ENCODE data around the gene IFI30.

Gene IFI30

DNA sequence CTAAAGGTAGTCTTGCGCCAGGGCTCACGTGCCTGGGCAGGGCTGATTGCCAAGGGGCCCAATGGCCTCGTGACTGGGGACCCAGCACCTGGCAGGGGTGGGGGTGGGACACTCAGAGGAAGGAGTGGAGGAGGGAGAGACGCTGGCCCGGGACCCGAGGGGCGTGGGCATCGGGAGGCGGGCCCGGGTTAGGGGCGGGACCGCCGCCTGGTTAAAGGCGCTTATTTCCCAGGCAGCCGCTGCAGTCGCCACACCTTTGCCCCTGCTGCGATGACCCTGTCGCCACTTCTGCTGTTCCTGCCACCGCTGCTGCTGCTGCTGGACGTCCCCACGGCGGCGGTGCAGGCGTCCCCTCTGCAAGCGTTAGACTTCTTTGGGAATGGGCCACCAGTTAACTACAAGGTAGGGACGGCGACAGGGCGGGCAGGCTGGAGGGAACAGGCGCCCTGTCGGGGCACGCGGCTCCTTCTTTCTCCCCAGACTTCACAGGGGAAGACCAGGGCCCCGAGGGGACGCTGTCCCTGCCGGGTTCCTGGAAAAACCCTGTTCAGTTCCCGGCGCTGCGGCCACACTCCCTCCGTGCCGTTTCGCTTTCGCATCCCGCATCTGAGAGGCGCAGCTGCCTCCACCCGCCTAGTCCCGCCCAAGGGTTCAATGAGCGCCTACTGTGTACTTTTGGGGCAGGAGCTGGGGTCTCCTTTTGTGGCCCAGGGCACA is at the start of gene IFI30:
Gene IFI30, plus strand, starts transcription at position 242 of the 717 bp plus-strand sequence. Its CDS starts 29 bp downstream, at position 271.
- DNase-seq (ENCODE audit: low read depth), result peak; percentile 52

DNA sequence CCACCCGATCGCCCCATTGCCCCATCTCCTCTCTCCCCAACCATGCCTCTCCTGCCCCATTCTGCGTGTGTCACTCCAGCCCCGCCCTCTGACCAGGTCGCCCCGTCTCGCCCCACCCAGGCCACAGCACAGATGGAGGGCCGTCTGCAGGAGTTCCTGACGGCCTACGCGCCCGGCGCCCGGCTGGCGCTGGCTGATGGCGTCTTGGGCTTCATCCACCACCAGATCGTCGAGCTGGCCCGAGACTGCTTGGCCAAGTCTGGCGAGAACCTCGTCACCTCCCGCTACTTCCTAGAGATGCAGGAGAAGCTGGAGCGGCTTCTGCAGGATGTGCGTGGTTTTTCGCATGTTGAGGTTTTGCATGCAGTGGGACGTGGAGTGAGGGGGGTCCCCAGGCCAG is 49.8 kb upstream of the IFI30 start:
- no peak for DNase-seq (ENCODE audit: low read depth)

DNA sequence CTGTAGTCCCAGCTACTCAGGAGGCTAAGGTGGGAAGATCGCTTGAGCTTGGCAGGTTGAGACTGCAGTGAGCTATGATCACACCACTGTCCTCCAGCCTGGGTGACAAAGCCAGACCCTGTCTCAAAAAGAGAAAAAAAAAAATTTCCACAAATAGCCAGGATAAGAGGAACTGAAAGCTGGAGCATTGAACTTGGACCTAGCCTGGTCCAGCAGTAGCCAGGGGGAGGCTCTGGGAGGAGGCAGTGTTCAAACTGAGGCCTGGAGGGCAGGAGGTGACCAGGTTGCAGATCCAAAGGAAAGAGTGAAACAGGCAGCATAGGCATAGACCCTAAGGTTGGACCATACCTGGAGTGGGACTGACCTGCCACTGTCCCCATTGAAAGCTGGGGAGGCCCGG is 47.5 kb upstream of the IFI30 start:
- DNase-seq (ENCODE audit: low read depth), result no peak

DNA sequence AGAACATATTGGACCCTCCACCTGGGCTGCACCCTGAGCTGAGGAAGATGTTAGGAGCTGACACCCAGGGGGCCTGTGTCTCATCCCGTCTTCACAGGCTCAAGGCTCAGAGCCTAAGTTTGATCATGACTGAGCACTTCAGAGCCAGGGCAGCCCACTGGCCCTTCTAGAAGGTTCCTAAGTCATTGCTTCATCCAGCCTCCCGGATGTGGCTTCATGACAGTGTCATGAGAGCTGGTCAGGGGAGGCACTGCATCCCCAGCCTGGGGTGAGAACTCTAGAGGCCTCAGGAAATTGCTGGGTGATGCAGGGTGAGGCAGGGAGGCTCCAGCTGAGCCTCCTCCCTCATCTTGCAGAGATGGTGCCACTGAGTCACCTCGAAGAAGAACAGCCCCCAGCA is 45.6 kb upstream of the IFI30 start:
- no peak for DNase-seq (ENCODE audit: low read depth)

DNA sequence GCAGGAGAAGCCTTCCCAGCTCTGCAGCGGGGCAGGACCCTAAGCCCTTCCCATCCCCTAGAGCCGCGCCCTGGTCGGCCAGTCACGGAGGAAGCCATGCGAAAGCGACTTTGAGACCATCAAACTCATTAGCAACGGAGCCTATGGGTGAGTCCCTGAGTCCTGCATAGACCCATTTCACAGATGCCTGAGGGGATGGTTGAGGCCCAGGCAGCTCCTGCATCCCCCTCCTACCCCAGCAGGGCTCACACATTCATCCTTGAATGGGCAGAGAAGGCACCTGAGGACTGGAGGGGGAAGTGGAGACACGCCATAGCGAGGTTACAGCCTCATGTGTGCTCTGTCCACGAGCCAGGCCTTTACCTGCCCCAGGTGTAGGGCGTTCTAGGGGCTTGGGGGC is 44.8 kb upstream of the IFI30 start:
- DNase-seq (ENCODE audit: low read depth), result no peak

DNA sequence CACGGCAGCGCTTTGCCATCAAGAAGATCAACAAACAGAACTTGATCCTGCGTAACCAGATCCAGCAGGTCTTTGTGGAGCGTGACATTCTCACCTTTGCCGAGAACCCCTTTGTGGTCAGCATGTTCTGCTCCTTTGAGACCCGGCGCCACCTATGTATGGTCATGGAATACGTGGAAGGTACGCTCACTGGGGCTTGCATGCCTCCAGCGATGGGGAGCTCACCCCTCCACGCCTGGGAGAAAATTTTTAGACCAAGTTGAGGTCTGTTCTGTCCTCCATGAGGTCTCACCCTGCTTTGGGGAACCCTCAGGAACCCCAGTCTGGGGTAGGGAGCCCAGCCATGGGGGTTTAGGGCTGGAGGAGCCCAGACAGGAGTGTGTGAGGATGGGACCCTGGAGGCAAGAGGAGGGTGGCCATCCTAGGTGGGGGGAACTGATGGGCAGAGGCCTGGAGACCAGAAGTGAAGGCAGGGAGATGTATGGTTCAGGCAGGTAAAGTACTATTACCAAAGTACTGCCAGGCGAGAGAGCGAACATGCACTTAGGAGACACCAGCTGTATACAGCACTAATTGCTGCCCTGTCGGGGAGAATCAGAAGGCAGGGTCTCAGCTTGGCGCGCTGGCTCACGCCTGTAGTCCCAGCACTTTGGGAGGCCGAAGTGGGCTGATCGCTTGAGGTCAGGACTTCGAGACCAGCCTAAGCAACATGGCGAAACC is 42.9 kb upstream of the IFI30 start:
- DNase-seq (ENCODE audit: low read depth), result no peak

DNA sequence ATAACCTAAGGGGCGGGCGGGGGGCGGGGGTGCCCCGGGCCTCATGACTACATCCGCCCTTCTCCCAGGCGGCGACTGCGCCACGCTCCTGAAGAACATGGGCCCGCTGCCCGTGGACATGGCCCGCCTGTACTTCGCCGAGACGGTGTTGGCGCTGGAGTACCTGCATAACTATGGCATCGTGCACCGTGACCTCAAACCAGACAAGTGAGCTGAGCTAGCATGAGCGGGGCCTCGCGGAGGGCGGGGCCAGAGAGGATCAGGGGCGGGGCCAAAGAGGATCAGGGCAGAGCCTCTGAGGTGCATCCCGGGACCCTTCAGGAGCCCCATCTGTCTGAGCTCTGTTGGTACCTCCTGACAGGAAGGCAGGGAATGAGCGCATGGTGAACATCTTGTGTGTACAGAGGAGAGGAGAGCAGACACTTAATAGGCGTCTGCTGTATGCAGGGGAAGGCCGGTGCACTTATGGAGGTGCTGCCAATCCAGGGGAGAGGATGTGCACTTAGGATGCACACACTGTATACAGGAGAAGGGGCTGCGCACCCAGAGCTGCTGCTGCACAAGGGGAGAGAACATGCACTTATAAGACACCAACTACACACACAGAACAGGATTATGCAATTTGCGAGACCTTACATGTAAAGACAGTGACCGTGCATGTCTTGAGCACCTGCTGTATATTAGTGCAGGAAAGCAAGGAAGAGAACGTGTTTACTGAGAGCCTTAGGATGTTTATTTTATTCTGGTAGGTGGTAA is 41.6 kb upstream of the IFI30 start:
- no peak for DNase-seq (ENCODE audit: low read depth)

DNA sequence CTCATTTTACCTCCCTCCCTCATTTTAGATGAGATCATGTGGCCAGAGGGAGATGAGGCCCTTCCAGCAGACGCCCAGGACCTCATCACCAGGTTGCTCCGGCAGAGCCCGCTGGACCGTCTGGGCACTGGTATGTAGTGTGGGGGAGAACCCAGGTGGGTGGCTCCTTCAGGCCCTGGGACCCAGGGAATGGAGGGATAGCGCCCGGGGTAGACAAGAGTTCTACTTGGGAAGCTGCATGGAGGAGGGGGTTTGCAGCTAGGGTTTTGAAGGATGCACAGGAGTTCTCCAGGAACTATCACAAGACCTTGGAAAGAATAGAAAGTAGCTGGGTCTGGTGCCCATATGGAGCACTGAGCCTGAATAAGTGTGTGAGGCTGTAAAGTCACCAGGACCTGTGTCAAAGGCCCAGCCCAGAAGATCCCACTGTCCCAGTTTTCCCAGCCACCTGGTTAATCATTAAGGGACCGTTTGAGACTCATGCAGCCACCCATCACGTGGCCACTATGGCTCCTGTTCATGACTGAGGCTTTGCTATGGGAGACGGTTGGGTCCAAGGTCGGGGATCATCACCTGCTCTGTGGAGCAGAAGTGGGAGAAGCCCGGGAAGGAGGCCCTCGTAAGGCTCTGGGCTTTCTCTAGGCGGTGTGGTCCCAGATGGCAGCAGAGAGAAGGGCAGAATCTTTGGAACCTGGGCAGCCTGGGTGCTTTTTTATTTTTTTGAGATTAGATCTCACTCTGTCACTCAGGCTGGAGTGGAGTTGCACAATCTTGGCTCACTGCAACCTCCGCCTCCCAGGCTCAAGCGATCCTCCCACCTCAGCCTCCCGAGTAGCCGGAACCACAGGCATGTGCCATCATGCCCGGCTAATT is 37.7 kb upstream of the IFI30 start:
- no peak for DNase-seq (ENCODE audit: low read depth)

DNA sequence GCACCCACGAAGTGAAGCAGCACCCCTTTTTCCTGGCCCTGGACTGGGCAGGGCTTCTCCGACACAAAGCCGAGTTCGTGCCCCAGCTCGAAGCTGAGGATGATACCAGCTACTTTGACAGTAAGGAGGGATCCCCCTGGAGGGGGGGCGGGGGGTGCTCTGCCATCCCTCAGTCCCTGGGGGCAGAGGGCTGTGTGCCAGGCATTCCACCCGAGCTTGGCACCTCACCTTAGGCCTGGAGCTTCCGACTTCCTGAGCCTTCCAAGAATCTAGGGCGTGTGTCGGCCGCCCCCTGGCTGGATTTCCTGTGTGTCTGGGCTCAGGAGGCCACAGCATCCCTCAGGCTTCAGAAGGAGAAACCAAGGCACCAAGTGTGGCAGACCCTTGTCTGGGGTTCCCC is 36.4 kb upstream of the IFI30 start:
- no peak for DNase-seq (ENCODE audit: low read depth)

DNA sequence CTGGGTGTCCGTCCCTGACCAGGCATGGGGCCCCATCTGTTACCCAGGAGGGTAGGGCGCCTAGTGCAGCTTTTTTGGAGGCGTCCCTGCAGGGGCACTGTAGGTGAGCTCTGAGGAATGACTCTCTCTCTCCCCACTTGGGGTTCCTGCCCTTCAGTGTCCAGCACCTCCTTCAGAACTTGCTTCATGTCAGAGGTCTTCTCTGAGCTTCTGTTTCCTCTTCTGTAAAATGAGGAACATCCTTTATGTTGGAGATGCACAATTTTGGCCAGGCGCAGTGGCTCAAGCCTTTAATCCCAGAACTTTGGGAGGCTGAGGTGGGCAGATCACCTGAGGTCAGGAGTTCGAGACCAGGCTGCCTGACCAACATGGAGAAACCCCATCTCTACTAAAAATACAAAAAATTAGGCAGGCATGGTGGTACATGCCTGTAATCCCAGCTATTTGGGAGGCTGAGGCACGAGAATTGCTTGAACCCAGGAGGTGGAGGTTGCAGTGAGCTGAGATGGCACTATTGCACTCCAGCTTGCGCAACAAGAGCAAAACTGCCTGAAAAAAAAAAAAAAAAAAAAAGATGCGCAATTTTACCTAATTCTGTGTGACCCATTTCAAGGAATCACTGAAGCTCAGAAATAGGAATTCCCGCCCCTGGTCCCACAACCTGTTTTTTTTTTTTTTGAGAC is 35.8 kb upstream of the IFI30 start:
- no peak for DNase-seq (ENCODE audit: low read depth)

DNA sequence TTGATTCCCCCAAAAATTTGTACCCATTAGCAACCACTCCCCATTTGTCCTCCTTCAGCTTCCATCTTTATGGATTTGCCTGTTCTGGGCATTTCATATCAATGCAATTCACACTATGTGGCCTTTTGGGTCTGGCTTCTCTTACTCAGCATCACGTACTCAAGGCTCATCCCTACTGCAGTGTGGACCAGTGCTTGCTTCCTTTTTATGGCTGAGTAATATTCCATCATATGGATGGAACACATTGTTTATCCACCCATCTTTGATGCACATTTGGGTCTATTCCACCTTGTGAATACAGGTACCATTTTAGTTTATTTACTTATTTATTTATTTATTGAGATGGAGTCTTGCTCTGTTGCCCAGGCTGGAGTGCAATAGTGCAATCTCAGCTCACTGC is 33.1 kb upstream of the IFI30 start:
- no peak for DNase-seq (ENCODE audit: low read depth)

DNA sequence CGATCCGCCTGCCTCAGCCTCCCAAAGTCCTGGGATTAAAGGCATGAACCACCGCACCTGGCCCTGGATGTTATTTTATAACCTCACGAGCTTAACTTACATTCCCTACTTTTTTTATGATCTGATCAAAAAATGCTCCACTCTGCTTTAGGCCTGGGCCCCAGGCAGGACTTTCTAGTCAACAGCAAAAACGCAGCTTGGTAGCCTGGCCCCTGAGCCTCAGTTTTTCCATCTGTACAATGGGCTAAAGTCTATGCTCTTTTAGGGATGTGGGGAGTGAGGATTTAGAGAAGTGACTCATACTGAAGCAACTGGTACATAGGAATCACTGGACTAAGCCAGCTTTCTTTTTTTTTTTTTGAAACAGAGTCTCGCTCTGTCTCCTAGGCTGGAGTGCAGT is 32.6 kb upstream of the IFI30 start:
- DNase-seq (ENCODE audit: low read depth), result no peak

DNA sequence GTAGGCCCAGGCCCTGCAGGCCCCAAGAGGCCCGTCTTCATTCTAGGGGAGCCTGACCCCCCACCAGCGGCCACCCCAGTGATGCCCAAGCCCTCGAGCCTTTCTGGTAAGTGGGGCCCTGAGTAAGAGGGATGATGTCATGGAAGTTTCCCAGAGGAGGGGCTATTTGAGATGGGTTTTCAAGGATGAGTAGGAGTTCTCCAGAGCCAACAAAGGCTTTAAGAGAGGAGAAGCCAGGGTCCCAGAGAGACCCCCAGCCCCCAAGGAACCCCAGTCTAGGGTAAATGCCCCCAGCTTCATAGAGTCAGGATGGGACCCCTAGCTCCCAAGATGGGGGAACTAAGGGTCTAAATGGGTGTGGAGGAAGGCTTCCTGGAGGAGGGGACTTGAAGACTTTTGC is 29.7 kb upstream of the IFI30 start:
- DNase-seq (ENCODE audit: low read depth), result no peak

DNA sequence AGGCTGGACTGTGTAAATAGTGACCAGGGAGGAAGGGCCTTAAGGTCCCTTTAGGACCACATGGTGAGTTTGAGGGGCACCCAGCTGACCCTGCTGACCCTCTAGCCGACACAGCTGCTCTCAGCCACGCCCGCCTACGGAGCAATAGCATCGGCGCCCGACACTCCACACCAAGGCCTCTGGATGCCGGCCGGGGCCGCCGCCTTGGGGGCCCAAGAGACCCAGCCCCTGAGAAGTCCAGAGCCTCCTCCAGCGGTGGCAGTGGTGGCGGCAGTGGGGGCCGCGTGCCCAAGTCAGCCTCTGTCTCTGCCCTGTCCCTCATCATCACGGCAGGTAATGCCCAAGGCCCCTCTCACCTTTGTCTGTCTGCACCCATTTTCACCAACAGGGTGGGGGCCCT is 29.3 kb upstream of the IFI30 start:
- DNase-seq (ENCODE audit: low read depth), result no peak

DNA sequence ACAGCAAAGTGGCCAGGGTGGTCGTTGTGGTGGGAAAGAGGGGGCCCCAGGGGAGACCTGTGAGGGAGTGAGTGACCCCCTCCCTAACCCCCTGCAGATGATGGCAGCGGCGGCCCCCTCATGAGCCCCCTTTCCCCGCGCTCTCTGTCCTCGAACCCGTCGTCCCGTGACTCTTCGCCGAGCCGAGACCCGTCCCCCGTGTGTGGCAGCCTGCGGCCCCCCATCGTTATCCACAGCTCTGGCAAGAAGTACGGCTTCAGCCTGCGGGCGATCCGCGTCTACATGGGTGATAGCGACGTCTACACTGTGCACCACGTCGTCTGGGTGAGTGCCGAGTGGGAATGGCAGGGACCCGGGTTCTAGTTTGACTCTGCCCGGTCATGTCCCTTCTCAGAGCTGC is 28.7 kb upstream of the IFI30 start:
- DNase-seq (ENCODE audit: low read depth), result no peak

DNA sequence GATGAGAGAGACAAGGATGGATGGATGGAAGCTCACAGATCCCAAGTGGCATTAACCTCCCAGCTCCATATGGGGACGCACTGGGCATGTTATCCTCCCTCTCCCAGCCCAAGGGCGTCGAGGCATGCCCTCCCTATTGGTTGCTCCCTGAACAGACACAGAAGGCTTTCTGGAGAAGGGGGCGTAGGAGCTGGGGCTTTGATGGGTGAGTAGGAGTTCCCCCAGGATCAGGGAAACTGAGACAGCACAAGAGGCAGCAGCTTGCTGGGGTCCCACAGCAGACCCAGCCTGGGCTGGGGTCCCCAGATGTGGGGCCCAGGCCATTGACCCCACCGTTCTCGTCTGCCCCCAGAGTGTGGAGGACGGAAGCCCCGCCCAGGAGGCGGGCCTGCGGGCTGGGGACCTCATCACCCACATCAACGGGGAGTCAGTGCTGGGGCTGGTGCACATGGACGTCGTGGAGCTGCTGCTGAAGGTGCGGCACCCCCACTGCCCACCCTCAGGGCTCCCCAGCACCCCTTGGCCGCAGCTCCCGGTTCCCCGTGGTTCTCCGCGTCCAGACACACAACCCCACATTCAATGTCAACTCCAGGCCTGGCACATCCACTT is 28.1 kb upstream of the IFI30 start:
- no peak for DNase-seq (ENCODE audit: low read depth)

DNA sequence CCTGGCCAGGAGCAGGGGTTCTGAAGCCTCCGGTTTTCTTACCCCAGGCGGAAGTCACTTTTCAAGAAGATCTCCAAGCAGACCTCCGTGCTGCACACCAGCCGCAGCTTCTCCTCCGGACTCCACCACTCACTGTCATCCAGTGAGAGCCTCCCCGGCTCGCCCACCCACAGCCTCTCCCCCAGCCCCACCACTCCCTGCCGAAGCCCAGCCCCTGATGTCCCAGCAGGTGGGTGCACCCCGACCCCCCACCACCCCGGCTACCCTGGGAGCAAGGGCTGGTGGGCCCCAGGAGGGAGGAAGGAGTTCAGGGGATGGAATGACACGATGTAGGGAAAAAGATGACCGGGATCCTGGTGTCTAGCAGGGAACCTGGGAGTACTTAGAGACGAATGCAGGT is 26.2 kb upstream of the IFI30 start:
- DNase-seq (ENCODE audit: low read depth), result no peak

DNA sequence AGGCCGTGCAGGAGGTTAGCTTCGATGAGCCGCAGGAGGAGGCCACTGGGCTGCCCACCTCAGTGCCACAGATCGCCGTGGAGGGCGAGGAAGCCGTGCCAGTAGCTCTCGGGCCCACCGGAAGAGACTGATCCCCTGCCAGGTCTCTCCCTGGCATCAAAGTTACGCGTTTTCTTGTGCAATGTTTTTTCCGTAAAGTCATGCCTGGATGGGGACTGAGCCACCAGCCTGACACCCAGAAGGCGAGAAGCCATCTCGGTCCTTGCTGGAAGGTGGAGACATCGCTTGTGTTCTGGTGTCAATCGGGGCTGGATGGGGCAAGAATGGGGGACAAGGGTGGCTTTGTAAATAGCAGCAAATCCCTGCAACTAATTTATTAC is 24.0 kb upstream of the IFI30 start:
- DNase-seq (ENCODE audit: low read depth), result no peak

DNA sequence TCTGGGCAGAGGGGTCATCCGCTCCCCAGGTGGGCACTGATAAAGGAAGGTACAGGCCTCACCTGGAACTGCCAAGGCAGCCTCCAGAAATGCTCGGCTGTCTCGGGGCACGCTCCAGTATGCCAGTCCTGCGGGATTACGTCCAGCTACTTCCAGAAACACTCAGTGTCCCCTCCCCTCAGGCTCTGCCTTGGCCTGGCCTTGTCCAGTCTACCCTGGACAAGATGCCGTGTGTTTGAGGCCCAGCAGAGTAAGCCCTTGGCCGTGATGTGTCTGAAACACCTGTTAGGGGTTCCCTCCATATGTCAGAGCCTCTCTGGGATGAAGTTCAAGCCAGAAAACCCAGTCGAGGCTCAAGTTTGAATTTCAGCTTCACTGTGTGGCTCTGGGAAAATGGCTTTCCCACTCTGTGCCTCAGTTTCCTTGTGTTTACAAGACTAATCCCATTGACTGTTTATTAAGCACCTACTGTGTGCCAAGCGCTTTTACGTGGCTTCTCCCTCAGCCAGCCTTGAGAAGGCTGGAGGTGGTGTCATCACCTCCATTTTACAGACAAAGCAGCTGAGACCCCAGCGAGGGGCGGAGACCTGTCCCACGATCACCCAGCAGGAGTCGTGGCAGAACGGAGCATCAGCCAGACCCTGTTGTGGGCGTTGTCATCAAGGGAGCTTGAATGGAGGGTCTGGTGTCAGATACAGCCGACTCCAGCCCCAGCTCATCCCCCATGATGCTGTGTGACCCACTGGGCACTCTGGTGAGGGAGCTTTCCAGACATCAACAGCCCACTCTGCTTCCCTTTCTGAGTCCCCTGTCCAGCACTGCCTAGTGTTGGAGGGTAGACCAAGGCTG is 22.6 kb upstream of the IFI30 start:
- DNase-seq (ENCODE audit: low read depth), result no peak

DNA sequence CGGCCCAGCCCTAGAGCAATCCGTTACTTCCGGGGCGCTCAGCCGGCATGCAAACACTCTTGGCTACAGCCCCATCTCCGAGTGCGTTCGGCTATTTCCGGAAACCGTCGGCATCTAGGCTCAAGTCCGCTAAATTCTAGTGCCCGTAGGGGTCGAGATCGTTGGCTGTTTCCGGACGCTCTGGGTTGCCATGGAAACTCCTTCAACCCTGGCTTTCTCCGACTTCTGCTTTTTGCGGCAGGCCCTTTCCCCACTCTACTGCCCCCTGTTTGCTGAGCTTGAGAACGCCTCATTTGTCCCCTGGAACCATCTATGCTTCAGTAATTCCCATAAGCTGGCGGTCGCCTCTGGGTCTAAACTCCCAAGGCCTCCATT is 21.2 kb upstream of the IFI30 start:
- DNase-seq (ENCODE audit: low read depth), result peak; percentile 86
